GM23338 (cell line): Measurements from ENCODE around the gene MAP4K1. TPM values are rescaled to one million over a fixed set of nuclear protein-coding genes. Genes with fewer than 3 reads are reported as not detected.

Source experiments
- ATAC-seq: fragments of 200-7000 bp; cut with Tn5 transposase; 3 replicates; pipeline ENCODE4 v1.9.1; 2020
- DNase-seq: peaks from one replicate; pipeline ENCODE4 v3.0.0-alpha.2; 2015; ENCODE audit warnings: low spot score
- H2AFZ ChIP-seq: fragments of 200-600 bp; sonication (generic); 2 replicates; pipeline ENCODE4 v1.8.0; 2016; ENCODE audit warnings: antibody characterized with exemption, mild to moderate bottlenecking, moderate library complexity
- H3F3A ChIP-seq: fragments of 200-600 bp; sonication (generic); replicated peaks from 2 replicates; pipeline ENCODE4 v1.8.0; 2017; ENCODE audit warnings: antibody characterized with exemption, mixed run types, low read depth
- H3K27ac ChIP-seq: fragments of 200-600 bp; sonication (generic); 2 replicates; pipeline ENCODE4 v1.6.1; 2016; ENCODE audit warnings: low read depth
- H3K27me3 ChIP-seq: fragments of 200-600 bp; sonication (generic); 2 replicates; pipeline ENCODE4 v1.8.0; 2016; ENCODE audit warnings: mild to moderate bottlenecking, mixed run types, moderate library complexity; ENCODE audit not compliant: insufficient read depth
- H3K36me3 ChIP-seq: fragments of 200-600 bp; sonication (generic); 2 replicates; pipeline ENCODE4 v1.8.0; 2016; ENCODE audit warnings: mild to moderate bottlenecking; ENCODE audit not compliant: insufficient read depth
- H3K4me1 ChIP-seq: fragments of 200-600 bp; sonication (generic); 2 replicates; pipeline ENCODE4 v1.8.0; 2016; ENCODE audit warnings: mild to moderate bottlenecking, moderate library complexity; ENCODE audit not compliant: insufficient read depth
- H3K4me2 ChIP-seq: fragments of 200-600 bp; sonication (generic); 2 replicates; pipeline ENCODE4 v1.7.1; 2017; ENCODE audit warnings: mixed run types
- H3K4me3 ChIP-seq: fragments of 200-600 bp; sonication (generic); 2 replicates; pipeline ENCODE4 v1.6.1; 2016; ENCODE audit warnings: mixed run types
- H3K79me2 ChIP-seq: fragments of 200-600 bp; sonication (generic); replicated peaks from 2 replicates; pipeline ENCODE4 v1.8.0; 2017; ENCODE audit warnings: mild to moderate bottlenecking; ENCODE audit not compliant: insufficient read depth
- H3K9me2 ChIP-seq: fragments of 200-600 bp; sonication (generic); 2 replicates; pipeline ENCODE4 v1.8.0; 2017; ENCODE audit not compliant: insufficient read depth
- H4K20me1 ChIP-seq: fragments of 200-600 bp; sonication (generic); replicated peaks from 2 replicates; pipeline ENCODE4 v1.8.0; 2017; ENCODE audit warnings: mild to moderate bottlenecking; ENCODE audit not compliant: insufficient read depth
- H3K27ac Mint-ChIP-seq: 2 replicates; pipeline ENCODE4 v1.8.0; 2020; ENCODE audit warnings: inconsistent platforms, mild to moderate bottlenecking, moderate library complexity, mixed read lengths
- H3K27me3 Mint-ChIP-seq: 3 replicates; pipeline ENCODE4 v1.8.0; 2022; ENCODE audit warnings: low read depth, mild to moderate bottlenecking, moderate library complexity, mixed read lengths, inconsistent platforms; ENCODE audit not compliant: insufficient read depth, poor library complexity
- H3K36me3 Mint-ChIP-seq: 3 replicates; pipeline ENCODE4 v1.8.0; 2021; ENCODE audit warnings: low read depth, mild to moderate bottlenecking, inconsistent platforms, moderate library complexity, mixed read lengths
- H3K4me1 Mint-ChIP-seq: 3 replicates; pipeline ENCODE4 v1.8.0; 2020; ENCODE audit warnings: mild to moderate bottlenecking, inconsistent platforms, mixed read lengths
- H3K4me3 Mint-ChIP-seq: 3 replicates; pipeline ENCODE4 v1.8.0; 2021; ENCODE audit warnings: moderate library complexity, mild to moderate bottlenecking, inconsistent platforms, mixed read lengths
- H3K9me3 Mint-ChIP-seq: 3 replicates; pipeline ENCODE4 v1.8.0; 2020; ENCODE audit warnings: moderate library complexity, mild to moderate bottlenecking, inconsistent platforms, mixed read lengths
- CREB1 ChIP-seq: fragments of 250-450 bp; sonication (Bioruptor Pico); IDR thresholded peaks from 2 replicates; pipeline ENCODE4 v1.5.0; 2020; ENCODE audit warnings: low read depth, mild to moderate bottlenecking, moderate library complexity
- EZH2 ChIP-seq: fragments of 200-600 bp; sonication (generic); IDR thresholded peaks from one replicate; pipeline ENCODE4 v1.8.0; 2017; ENCODE audit warnings: antibody characterized with exemption, mild to moderate bottlenecking, low read depth; ENCODE audit not compliant: unreplicated experiment
- EZH2phosphoT487 ChIP-seq: fragments of 200-600 bp; sonication (generic); IDR thresholded peaks from one replicate; pipeline ENCODE4 v1.8.1; 2018; ENCODE audit warnings: antibody characterized with exemption; ENCODE audit not compliant: unreplicated experiment
- JUNB ChIP-seq: IDR thresholded peaks from one replicate; pipeline ENCODE4 v1.6.1; 2016; ENCODE audit warnings: antibody characterized with exemption; ENCODE audit not compliant: unreplicated experiment
- NANOG ChIP-seq: IDR thresholded peaks from 2 replicates; pipeline ENCODE4 v1.6.1; 2016; ENCODE audit warnings: antibody characterized with exemption, borderline replicate concordance
- POLR2AphosphoS5 ChIP-seq: IDR thresholded peaks from 2 replicates; pipeline ENCODE4 v1.6.1; 2016; ENCODE audit warnings: antibody characterized with exemption, low read depth
- REST ChIP-seq: IDR thresholded peaks from one replicate; pipeline ENCODE4 v1.6.1; 2018; ENCODE audit warnings: antibody characterized with exemption; ENCODE audit not compliant: unreplicated experiment
- STAT1 ChIP-seq: IDR thresholded peaks from one replicate; pipeline ENCODE4 v1.6.1; 2016; ENCODE audit warnings: antibody characterized with exemption; ENCODE audit not compliant: unreplicated experiment
- ZNF114 ChIP-seq: fragments of 250-450 bp; sonication (Bioruptor Pico); IDR thresholded peaks from 2 replicates; pipeline ENCODE4 v1.5.0; 2020; ENCODE audit warnings: mild to moderate bottlenecking, moderate library complexity
- ZNF331 ChIP-seq: fragments of 250-450 bp; sonication (Bioruptor Pico); IDR thresholded peaks from 2 replicates; pipeline ENCODE4 v1.5.0; 2020; ENCODE audit warnings: low read depth, mild to moderate bottlenecking, moderate library complexity
- polyA plus RNA-seq: library from polyadenylated mRNA; unstranded; fragments of >200 nt; fragmentation: Nextera tagmentation; extraction: Ambion mirVana; gene quantifications from 2 replicates; pipeline ENCODE4 v1.2.1, GENCODE V29; 2016
- total RNA-seq: library from RNA; depleted of rRNA; stranded (reverse); fragments of >200 nt; shearing (Covaris generic); gene quantifications from 2 replicates; pipeline ENCODE4 v1.2.3, GENCODE V29; 2014
- TF ChIP-seq, protein P1 (sequence below): IDR thresholded peaks from 2 replicates; pipeline ENCODE4 v1.6.1; 2016; ENCODE audit warnings: antibody characterized with exemption
- TF ChIP-seq, protein P2 (sequence below), 2 experiments: fragments of 200-600 bp in 1 of 2; sonication (generic) in 1 of 2; conservative IDR thresholded peaks; 2 replicates each; pipeline versions ENCODE4 v1.5.1 to v1.6.1; 2016 to 2017; ENCODE audit warnings: antibody characterized with exemption in 2 of 2, low read depth in 2 of 2, mild to moderate bottlenecking in 2 of 2, moderate library complexity in 1 of 2

The MAP4K1 gene
- total and polyA plus RNA-seq, 2 experiments from 2014 or later, result 7.7 to 44.6 TPM

DNA sequence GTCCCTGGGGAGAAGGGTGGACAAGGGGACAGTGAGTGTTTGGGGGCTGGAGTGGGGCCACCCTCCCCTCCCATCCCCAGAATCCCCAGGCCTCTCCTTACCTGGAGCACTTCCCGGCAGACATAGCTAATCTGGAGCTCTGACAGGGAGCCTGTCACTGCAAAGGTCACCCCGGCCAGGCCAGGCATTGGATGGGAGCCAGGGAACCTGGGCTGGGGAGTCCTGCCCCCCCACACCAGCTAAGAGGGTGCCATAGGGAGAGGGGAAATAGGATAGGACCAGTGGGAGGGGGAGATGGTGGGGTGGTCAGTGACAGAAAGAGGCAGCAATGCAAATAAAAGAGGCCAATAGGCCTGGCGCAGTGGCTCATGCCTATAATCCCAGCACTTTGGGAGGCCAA lies 3.5 kb downstream of the MAP4K1 start (continued):
- TF ChIP-seq REST (no peak), NANOG (no peak), JUNB (no peak), CREB1 (no peak), ZNF114 (no peak), ZNF331 (CRISPR knock-in tag) (no peak)
- TF ChIP-seq, protein P1, sequence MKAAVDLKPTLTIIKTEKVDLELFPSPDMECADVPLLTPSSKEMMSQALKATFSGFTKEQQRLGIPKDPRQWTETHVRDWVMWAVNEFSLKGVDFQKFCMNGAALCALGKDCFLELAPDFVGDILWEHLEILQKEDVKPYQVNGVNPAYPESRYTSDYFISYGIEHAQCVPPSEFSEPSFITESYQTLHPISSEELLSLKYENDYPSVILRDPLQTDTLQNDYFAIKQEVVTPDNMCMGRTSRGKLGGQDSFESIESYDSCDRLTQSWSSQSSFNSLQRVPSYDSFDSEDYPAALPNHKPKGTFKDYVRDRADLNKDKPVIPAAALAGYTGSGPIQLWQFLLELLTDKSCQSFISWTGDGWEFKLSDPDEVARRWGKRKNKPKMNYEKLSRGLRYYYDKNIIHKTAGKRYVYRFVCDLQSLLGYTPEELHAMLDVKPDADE, result no peak

DNA sequence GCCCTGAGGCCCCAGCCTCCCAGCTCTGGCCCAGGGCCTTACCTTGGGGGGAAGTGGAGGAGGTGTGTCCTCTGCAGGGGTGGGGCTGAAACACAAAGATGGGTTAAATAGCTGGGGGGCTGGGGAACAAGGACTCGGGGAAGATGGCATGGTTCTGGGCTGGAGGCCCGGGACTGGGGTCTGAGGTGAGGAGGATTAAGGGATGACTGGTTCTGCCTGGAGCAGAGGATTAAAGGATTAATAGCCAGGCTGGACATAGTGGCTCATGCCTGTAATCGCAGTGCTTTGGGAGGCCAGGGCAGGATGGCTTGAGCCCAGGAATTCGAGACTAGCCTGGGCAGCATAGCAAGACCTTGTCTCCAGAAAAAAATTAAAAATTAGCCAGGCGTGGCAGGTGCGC lies 11.6 kb downstream of the MAP4K1 start:
- Mint-ChIP-seq H3K27me3 (peaks cover 6% of the 10 kb centered on the region), H3K36me3 (peaks cover under 1% of the 10 kb centered on the region; the same call in 2 of the 3 replicates), H3K4me1 (no peaks in the 10 kb centered on the region), H3K9me3 (no peaks in the 10 kb centered on the region; the same call in 2 of the 3 replicates), H3K27ac (no peak overlapping the region), H3K4me3 (no peak overlapping the region)
- H2AFZ ChIP-seq, result no peak overlapping the region
- no peaks in the 10 kb centered on the region for H3K4me1 ChIP-seq
- peaks cover 12% of the 10 kb centered on the region for H3F3A ChIP-seq
- H3K4me3 ChIP-seq, result no peak overlapping the region
- H3K4me2 ChIP-seq, result no peak overlapping the region
- H3K9me2 ChIP-seq, result no peaks in the 10 kb centered on the region
- DNase-seq (no peak), ATAC-seq (no peak)
- H4K20me1 ChIP-seq, result no peaks in the 10 kb centered on the region
- no peaks in the 10 kb centered on the region for H3K36me3 ChIP-seq
- H3K27me3 ChIP-seq, result no peaks in the 10 kb centered on the region
- no peaks in the 10 kb centered on the region for H3K79me2 ChIP-seq
- no peak overlapping the region for H3K27ac ChIP-seq
- TF ChIP-seq ZNF331 (CRISPR knock-in tag), result no peak
- no peak for TF ChIP-seq STAT1
- TF ChIP-seq JUNB, result no peak
- no peak for TF ChIP-seq EZH2
- no peak for TF ChIP-seq ZNF114
- TF ChIP-seq, protein P1, result no peak
- TF ChIP-seq, protein P2, sequence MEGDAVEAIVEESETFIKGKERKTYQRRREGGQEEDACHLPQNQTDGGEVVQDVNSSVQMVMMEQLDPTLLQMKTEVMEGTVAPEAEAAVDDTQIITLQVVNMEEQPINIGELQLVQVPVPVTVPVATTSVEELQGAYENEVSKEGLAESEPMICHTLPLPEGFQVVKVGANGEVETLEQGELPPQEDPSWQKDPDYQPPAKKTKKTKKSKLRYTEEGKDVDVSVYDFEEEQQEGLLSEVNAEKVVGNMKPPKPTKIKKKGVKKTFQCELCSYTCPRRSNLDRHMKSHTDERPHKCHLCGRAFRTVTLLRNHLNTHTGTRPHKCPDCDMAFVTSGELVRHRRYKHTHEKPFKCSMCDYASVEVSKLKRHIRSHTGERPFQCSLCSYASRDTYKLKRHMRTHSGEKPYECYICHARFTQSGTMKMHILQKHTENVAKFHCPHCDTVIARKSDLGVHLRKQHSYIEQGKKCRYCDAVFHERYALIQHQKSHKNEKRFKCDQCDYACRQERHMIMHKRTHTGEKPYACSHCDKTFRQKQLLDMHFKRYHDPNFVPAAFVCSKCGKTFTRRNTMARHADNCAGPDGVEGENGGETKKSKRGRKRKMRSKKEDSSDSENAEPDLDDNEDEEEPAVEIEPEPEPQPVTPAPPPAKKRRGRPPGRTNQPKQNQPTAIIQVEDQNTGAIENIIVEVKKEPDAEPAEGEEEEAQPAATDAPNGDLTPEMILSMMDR (conservative IDR thresholded peaks at IDR 0.05; ENCODE audit: low read depth in 2 of 2), result no peak
- TF ChIP-seq REST, result no peak
- no peak for TF ChIP-seq NANOG
- no peak for TF ChIP-seq EZH2phosphoT487
- no peak for TF ChIP-seq POLR2AphosphoS5
- TF ChIP-seq CREB1, result no peak
